A673 (cell line): ENCODE data around the gene GPR151. TPM values are rescaled to one million over a fixed set of nuclear protein-coding genes. Genes with fewer than 3 reads are reported as not detected.

ENCODE experiments used
- BruUV-seq: library from RNA; stranded (reverse); fragments of 400-500 nt; replicated peaks from 2 replicates; lab custom pipeline; 2021; lab: Mats Ljungman, UMichigan
- CTCF ChIA-PET: fragments of 300-600 bp; sonication (Branson Sonifier 250); formaldehyde crosslinking; loops from one replicate; lab custom pipeline; 2022; ENCODE audit warnings: antibody characterized with exemption; lab: Charles Lee
- POLR2A ChIA-PET: fragments of 300-600 bp; sonication (Branson Sonifier 250); formaldehyde crosslinking; loops from one replicate; lab custom pipeline; 2022; ENCODE audit warnings: antibody characterized with exemption; ENCODE audit not compliant: low non-redundant PET; lab: Charles Lee
- DNase-seq: peaks from one replicate; pipeline ENCODE4 v3.0.0-alpha.2; 2015; ENCODE audit warnings: low spot score
- H3K27ac ChIP-seq: fragments of 200-600 bp; sonication (generic); 2 replicates; pipeline ENCODE4 v1.5.1; 2016; ENCODE audit warnings: mixed run types, low read depth, mild to moderate bottlenecking, mixed read lengths, antibody characterized with exemption, low read length; ENCODE audit not compliant: poor library complexity, severe bottlenecking
- H3K27me3 ChIP-seq: fragments of 200-600 bp; sonication (generic); replicated peaks from 2 replicates; pipeline ENCODE4 v1.6.1; 2017; ENCODE audit warnings: mixed run types, low read depth, mild to moderate bottlenecking, mixed read lengths, antibody characterized with exemption, low read length; ENCODE audit not compliant: insufficient read depth, poor library complexity
- H3K36me3 ChIP-seq: fragments of 200-600 bp; sonication (generic); 2 replicates; pipeline ENCODE4 v1.6.1; 2016; ENCODE audit warnings: mixed run types, mild to moderate bottlenecking, mixed read lengths, antibody characterized with exemption, low read length; ENCODE audit not compliant: insufficient read depth, poor library complexity, severe bottlenecking
- H3K4me1 ChIP-seq: fragments of 200-600 bp; sonication (generic); 2 replicates; pipeline ENCODE4 v1.6.1; 2017; ENCODE audit warnings: mixed run types, mild to moderate bottlenecking, mixed read lengths, antibody characterized with exemption, low read length; ENCODE audit not compliant: insufficient read depth, poor library complexity, severe bottlenecking
- H3K4me3 ChIP-seq: fragments of 200-600 bp; sonication (generic); 2 replicates; pipeline ENCODE4 v1.5.1; 2016; ENCODE audit warnings: low read depth, mixed run types, mild to moderate bottlenecking, mixed read lengths, low read length; ENCODE audit not compliant: poor library complexity, severe bottlenecking
- H3K9me3 ChIP-seq: fragments of 200-600 bp; sonication (generic); 2 replicates; pipeline ENCODE4 v1.6.1; 2016; ENCODE audit warnings: mixed run types, low read depth, mild to moderate bottlenecking, mixed read lengths, antibody characterized with exemption, low read length; ENCODE audit not compliant: poor library complexity, severe bottlenecking
- EZH2 ChIP-seq: fragments of 200-600 bp; sonication (generic); IDR thresholded peaks from 2 replicates; pipeline ENCODE4 v1.6.1; 2017; ENCODE audit warnings: borderline replicate concordance, low read depth, mild to moderate bottlenecking, mixed read lengths, antibody characterized with exemption, low read length; ENCODE audit not compliant: poor library complexity, severe bottlenecking
- intact Hi-C: fragments of 100-400 bp; cut with micrococcal nuclease; formaldehyde crosslinking; loops from one replicate; pipeline ENCODE4 v1.10.0; 2022; ENCODE audit not compliant: unreplicated experiment
- total RNA-seq: library from RNA; stranded (reverse); gene quantifications from 2 replicates; pipeline ENCODE4 v1.2.3, GENCODE V29; 2021
- TF ChIP-seq, protein P1 (sequence below): fragments of 300-800, 200-600 bp; sonication (generic); conservative IDR thresholded peaks from 2 replicates; pipeline ENCODE4 v1.5.1; 2017; ENCODE audit warnings: low read depth, mild to moderate bottlenecking, antibody characterized with exemption, low read length, moderate library complexity, mixed read lengths

Gene GPR151
- total RNA-seq, 1 experiment from 2014 or later = not detected

DNA sequence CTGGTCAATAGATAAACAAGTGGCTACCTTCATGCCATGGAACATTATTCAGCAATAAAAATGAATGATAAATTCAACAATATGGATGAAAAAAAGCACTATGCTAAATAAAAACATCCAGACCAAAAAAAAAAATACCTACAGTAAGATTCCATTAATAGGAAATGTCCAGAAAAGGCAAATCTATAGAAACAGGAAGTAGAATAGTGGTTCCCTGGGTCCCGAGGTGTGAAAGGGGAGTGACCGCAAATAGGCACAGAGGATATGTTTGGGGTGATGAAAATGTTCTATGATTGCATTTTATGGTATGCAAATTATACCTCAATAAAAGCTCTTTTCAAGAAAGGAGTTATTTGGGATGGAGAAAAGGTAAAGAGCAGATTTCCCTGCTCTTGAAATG lies 3.6 kb upstream of the GPR151 start:
- CTCF ChIA-PET = no interaction called here
- DNase-seq = no peak
- BruUV-seq = no TSS peak
- Histone ChIP-seq H3K27ac (no peak overlapping the region), H3K36me3 (peaks cover 3% of the 10 kb centered on the region), H3K9me3 (no peaks in the 10 kb centered on the region), H3K4me1 (peaks cover 13% of the 10 kb centered on the region), H3K27me3 (no peaks in the 10 kb centered on the region), H3K4me3 (no peak overlapping the region)
- POLR2A ChIA-PET = no interaction called here
- intact Hi-C loops = no loop called here
- TF ChIP-seq, protein P1, sequence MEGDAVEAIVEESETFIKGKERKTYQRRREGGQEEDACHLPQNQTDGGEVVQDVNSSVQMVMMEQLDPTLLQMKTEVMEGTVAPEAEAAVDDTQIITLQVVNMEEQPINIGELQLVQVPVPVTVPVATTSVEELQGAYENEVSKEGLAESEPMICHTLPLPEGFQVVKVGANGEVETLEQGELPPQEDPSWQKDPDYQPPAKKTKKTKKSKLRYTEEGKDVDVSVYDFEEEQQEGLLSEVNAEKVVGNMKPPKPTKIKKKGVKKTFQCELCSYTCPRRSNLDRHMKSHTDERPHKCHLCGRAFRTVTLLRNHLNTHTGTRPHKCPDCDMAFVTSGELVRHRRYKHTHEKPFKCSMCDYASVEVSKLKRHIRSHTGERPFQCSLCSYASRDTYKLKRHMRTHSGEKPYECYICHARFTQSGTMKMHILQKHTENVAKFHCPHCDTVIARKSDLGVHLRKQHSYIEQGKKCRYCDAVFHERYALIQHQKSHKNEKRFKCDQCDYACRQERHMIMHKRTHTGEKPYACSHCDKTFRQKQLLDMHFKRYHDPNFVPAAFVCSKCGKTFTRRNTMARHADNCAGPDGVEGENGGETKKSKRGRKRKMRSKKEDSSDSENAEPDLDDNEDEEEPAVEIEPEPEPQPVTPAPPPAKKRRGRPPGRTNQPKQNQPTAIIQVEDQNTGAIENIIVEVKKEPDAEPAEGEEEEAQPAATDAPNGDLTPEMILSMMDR = no peak

DNA sequence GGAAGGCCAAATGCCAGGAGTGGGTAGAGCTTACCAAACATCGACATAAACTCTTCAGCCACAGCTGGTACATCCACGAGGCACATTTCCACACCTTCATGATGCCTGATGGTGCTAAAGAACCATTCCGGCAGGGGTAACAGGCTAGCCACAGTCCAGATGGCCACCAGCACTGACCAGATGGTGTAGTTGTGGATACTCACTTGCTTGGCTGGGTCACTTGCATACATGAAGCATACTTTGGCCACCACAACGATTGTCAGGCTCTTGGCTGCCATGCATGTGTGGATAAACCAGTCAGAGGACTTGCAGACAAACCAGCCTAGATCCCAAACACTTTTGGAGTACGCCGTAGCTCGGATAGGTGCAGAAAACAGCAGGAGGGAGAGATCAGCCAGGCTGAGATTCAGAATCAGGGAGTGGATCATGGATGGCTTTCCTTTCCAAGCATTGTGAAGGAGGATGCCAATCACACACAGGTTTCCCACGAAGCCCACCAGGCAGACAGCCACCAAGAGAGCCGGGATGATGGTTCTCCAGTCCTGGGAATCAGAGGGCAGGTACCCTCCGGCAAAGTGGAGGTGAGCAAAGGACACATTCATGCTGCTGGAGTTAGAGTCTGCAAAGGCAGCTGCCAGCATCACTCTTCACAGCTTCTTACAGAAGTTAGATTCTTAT lies 378 bp downstream of the GPR151 start:
- Histone ChIP-seq H3K9me3 (no peaks in the 10 kb centered on the region), H3K36me3 (peaks cover 28% of the 10 kb centered on the region), H3K4me1 (peaks cover 13% of the 10 kb centered on the region), H3K27me3 (no peaks in the 10 kb centered on the region), H3K27ac (no peak overlapping the region), H3K4me3 (no peak overlapping the region)
- no TSS peak for BruUV-seq
- intact Hi-C loops = no loop called here
- TF ChIP-seq EZH2 = no peak
- TF ChIP-seq, protein P1 = no peak
- CTCF ChIA-PET = no interaction called here
- POLR2A ChIA-PET = no interaction called here
- DNase-seq = no peak

DNA sequence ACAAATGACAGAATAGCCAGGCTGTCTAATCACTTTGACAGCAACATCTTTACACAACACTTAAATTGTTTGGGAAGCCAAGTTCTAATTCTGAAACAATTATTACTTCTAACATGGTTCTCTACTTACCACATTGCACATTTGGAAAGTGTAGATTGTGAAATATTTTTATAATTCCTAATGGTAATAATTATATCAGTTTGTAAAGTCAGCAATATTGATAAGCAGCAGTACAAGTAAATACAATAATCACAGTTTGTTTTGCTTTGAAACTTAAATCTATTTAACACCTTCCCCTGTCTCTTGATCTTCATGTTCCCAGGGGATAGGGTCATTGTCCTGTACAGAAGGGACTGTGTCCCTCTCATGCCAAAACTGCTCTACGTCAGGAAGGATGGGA lies 1.4 kb downstream of the GPR151 start:
- Histone ChIP-seq H3K27ac (no peak overlapping the region), H3K4me3 (no peak overlapping the region), H3K4me1 (peaks cover 13% of the 10 kb centered on the region), H3K27me3 (no peaks in the 10 kb centered on the region), H3K36me3 (peaks cover 38% of the 10 kb centered on the region), H3K9me3 (no peaks in the 10 kb centered on the region)
- CTCF ChIA-PET = no interaction called here
- DNase-seq = no peak
- no TSS peak for BruUV-seq
- intact Hi-C loops = no loop called here
- POLR2A ChIA-PET = no interaction called here
- TF ChIP-seq, protein P1 = no peak
- TF ChIP-seq EZH2 = no peak
